ENCODE data around the gene CENPA. TPM values are rescaled to one million over a fixed set of nuclear protein-coding genes. Genes with fewer than 3 reads are reported as not detected.

Gene CENPA
- total and polyA plus RNA-seq, 3 donors from 2014 or later: 2.8 to 5.8 (median 5.0) TPM

DNA sequence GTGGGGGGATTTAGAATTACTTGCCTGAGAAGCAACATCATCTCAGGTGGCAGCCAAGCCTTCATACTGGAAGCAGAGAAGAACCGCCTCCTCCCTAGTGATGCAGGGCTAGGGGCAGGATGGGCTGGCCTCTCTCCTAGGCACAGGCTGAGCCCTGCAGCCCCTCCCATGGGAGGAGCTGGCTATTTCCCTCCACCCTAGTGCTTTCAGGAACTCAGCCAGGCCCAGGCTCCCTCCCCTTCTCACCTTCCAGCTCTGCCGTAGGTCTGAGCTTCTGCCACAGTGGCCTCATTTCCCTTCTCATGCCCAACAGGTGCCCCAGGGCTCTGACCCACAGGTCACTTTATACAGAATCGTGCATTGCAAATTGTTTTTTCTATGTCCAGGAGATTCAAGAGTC lies 31.0 kb downstream of the CENPA start:
- Histone ChIP-seq H3K9me3 (no peaks in the 10 kb centered on the region), H3K27ac (no peak overlapping the region), H3K36me3 (ENCODE audit: low read depth, missing control alignments) (no peaks in the 10 kb centered on the region), H3K4me1 (no peaks in the 10 kb centered on the region), H3K27me3 (no peaks in the 10 kb centered on the region), H3K4me3 (no peak overlapping the region)
- no peak for DNase-seq
- intact Hi-C loops (cut with DNase I; ENCODE audit: low total_unique reads): no loop called here
- WGBS, 2 donors: 31 to 40% methylated on average over 3 of the region's 3 CpGs
- TF ChIP-seq, protein P1, sequence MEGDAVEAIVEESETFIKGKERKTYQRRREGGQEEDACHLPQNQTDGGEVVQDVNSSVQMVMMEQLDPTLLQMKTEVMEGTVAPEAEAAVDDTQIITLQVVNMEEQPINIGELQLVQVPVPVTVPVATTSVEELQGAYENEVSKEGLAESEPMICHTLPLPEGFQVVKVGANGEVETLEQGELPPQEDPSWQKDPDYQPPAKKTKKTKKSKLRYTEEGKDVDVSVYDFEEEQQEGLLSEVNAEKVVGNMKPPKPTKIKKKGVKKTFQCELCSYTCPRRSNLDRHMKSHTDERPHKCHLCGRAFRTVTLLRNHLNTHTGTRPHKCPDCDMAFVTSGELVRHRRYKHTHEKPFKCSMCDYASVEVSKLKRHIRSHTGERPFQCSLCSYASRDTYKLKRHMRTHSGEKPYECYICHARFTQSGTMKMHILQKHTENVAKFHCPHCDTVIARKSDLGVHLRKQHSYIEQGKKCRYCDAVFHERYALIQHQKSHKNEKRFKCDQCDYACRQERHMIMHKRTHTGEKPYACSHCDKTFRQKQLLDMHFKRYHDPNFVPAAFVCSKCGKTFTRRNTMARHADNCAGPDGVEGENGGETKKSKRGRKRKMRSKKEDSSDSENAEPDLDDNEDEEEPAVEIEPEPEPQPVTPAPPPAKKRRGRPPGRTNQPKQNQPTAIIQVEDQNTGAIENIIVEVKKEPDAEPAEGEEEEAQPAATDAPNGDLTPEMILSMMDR (IDR thresholded peaks at IDR 0.05): no peak
- no peak for TF ChIP-seq POLR2A (IDR thresholded peaks at IDR 0.05)

DNA sequence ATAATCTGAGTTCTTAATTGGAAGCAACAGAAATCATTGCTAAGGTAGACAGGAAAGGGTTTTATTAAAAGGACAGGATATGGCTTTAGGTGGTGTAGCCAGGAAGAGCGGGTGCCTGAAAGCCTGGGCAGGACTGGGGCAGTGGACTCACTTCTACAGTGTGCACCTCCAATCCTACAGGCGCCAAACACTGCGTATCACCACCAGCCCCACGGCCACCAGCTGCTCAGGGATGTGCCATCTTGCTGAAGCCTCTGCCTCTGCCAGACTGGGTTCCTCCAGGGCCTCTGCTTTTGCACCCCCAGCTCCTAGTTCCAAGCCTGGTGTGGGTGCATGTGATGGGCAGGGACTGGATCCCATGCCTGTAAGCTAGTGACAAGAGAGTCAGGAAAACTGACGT lies 32.4 kb downstream of the CENPA start:
- H3K4me1 ChIP-seq: no peaks in the 10 kb centered on the region
- no peaks in the 10 kb centered on the region for H3K9me3 ChIP-seq
- no peak for DNase-seq
- no peaks in the 10 kb centered on the region for H3K36me3 ChIP-seq (ENCODE audit: low read depth, missing control alignments)
- intact Hi-C loops (cut with DNase I; ENCODE audit: low total_unique reads): no loop called here
- H3K4me3 ChIP-seq: no peak overlapping the region
- H3K27me3 ChIP-seq: no peaks in the 10 kb centered on the region
- no peak for TF ChIP-seq POLR2A (IDR thresholded peaks at IDR 0.05)
- WGBS, 2 donors: 65 to 69% methylated on average over 5 of the region's 5 CpGs
- no peak overlapping the region for H3K27ac ChIP-seq

DNA sequence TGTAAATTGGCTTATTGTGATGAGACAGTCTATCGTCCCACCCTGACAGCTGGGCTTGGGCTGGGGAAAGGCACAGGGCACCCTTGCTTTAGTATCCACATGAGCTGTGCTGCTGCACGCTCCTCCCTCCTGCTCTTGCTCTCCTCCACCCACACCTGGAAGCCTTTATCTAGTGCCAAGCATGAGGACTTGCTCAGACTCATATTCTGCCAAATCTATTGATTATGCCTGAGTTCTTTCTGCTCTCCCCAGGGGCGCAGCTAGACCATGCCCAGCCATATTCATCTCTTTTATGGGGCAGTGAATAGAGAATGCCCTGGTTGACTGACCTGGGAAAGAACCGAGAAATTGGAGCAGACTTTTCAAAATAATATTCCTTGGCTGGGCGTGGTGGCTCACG lies 33.1 kb downstream of the CENPA start:
- H3K4me1 ChIP-seq: no peaks in the 10 kb centered on the region
- TF ChIP-seq POLR2A (IDR thresholded peaks at IDR 0.05): no peak
- TF ChIP-seq, protein P1 (IDR thresholded peaks at IDR 0.05): no peak
- H3K4me3 ChIP-seq: no peak overlapping the region
- H3K9me3 ChIP-seq: no peaks in the 10 kb centered on the region
- WGBS, 2 donors: 49 to 65% methylated on average over 5 to 6 of the region's 6 CpGs
- intact Hi-C loops (cut with DNase I; ENCODE audit: low total_unique reads): no loop called here
- DNase-seq: no peak
- H3K27ac ChIP-seq: no peak overlapping the region
- no peaks in the 10 kb centered on the region for H3K27me3 ChIP-seq
- no peaks in the 10 kb centered on the region for H3K36me3 ChIP-seq (ENCODE audit: low read depth, missing control alignments)

DNA sequence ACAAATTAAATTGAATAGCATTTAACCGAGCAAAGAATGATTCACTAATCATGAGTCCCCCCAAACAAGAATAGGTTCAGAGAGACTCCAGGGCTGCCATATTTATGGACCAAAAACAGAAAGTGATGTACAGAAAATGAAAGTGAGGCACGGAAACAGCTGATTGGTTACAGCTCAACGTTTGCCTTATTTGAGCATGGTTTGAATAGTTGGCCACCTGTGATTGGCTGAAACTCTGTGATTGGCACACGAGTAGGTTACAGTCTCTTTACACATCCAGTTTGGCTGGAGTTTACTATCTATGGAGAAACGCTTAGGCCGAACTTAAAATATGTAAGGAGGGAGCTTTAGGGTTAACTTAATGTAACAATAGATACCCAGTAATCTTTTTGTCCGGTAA lies 35.1 kb downstream of the CENPA start:
- intact Hi-C loops (cut with DNase I; ENCODE audit: low total_unique reads): no loop called here
- 68 to 69% methylated on average over 7 of the region's 7 CpGs for WGBS, 2 donors
- DNase-seq: no peak

DNA sequence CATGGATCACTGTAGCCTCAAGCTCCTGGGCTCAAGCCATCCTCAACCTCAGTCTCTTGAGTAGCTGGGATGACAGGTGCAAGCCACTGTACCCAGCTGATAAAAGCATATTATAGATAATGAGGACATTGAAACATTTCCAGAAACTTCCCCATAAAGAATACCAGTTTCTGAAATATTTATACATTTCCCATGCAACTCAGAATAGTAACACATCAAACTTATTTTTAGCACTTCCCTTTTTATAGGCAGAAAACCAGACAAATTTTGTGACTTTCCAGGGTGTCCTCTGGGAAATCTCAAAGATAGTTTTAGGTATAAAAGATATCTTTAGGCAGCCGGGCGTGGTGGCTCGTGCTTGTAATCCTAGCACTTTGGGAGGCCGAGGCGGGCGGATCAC lies 37.0 kb downstream of the CENPA start:
- no peaks in the 10 kb centered on the region for H3K27me3 ChIP-seq
- H3K27ac ChIP-seq: no peak overlapping the region
- no peaks in the 10 kb centered on the region for H3K36me3 ChIP-seq (ENCODE audit: low read depth, missing control alignments)
- H3K9me3 ChIP-seq: no peaks in the 10 kb centered on the region
- no peak for TF ChIP-seq POLR2A (IDR thresholded peaks at IDR 0.05)
- TF ChIP-seq, protein P1 (IDR thresholded peaks at IDR 0.05): no peak
- DNase-seq: no peak
- intact Hi-C loops (cut with DNase I; ENCODE audit: low total_unique reads): no loop called here
- no peak overlapping the region for H3K4me3 ChIP-seq
- no peaks in the 10 kb centered on the region for H3K4me1 ChIP-seq
- WGBS, 2 donors: 86 to 90% methylated on average over 6 of the region's 6 CpGs

More for the DNA sequence above, 35.1 kb downstream of the CENPA start:
- no peaks in the 10 kb centered on the region for H3K27me3 ChIP-seq
- no peaks in the 10 kb centered on the region for H3K36me3 ChIP-seq (ENCODE audit: low read depth, missing control alignments)
- H3K27ac ChIP-seq: no peak overlapping the region
- H3K9me3 ChIP-seq: no peaks in the 10 kb centered on the region
- H3K4me1 ChIP-seq: no peaks in the 10 kb centered on the region
- no peak for TF ChIP-seq POLR2A (IDR thresholded peaks at IDR 0.05)
- TF ChIP-seq, protein P1 (IDR thresholded peaks at IDR 0.05): no peak
- no peak overlapping the region for H3K4me3 ChIP-seq
